ENCODE results near the gene CHP2. TPM values are rescaled to one million over a fixed set of nuclear protein-coding genes. Genes with fewer than 3 reads are reported as not detected.

The CHP2 gene
- total and polyA plus RNA-seq, 2 donors (not counting 3 experiments of a cell fraction or from before 2014, with no cell fraction given), result not detected

- Histone ChIP-seq H3K4me2 (ENCODE audit: insufficient read depth, low read length) (no peak overlapping the region), H3K36me3 (ENCODE audit: control insufficient read depth in 2 of 2, extremely low read depth in 1 of 2, insufficient read depth in 2 of 2, low read length in 2 of 2) (no peaks in the 10 kb centered on the region), H3K4me1 (ENCODE audit: control insufficient read depth, extremely low read depth, insufficient read depth, low read length) (no peaks in the 10 kb centered on the region), H3K9me3 (replicated peaks; ENCODE audit: control insufficient read depth, insufficient read depth, low read length) (no peaks in the 10 kb centered on the region), H3K27me3 (ENCODE audit: control insufficient read depth in 2 of 2, insufficient read depth in 2 of 2, low read length in 2 of 2) (peaks cover 13 to 20% of the 10 kb centered on the region in 2 experiments), H3K9ac (replicated peaks; ENCODE audit: extremely low read depth, insufficient read depth, low read length) (no peak overlapping the region), H4K20me1 (replicated peaks; ENCODE audit: control insufficient read depth, extremely low read depth, insufficient read depth, low read length) (no peaks in the 10 kb centered on the region), H3K9me1 (replicated peaks; ENCODE audit: control insufficient read depth, extremely low read depth, insufficient read depth, low read length) (no peaks in the 10 kb centered on the region), H3K79me2 (ENCODE audit: control insufficient read depth, insufficient read depth, low read length) (no peaks in the 10 kb centered on the region), H2AFZ (ENCODE audit: low read depth, low read length) (no peak overlapping the region), H3K27ac (ENCODE audit: insufficient read depth, low read depth, low read length) (no peak overlapping the region), H3K4me3 (replicated peaks in 1 of 3; ENCODE audit: insufficient read depth in 1 of 3, low read depth in 1 of 3, low read length in 3 of 3) (no peak overlapping the region)
- dilution Hi-C loops (cut with MboI; ENCODE audit: extremely low pct_ligation_motif_present, low sequenced_read_pairs) (no loop called here), intact Hi-C loops (cut with micrococcal nuclease) (no loop called here)
- no TSS peak for BruUV-seq (replicated peaks)
- no peak for TF ChIP-seq CTCF (IDR thresholded peaks at IDR 0.05; ENCODE audit: extremely low read depth in 1 of 2, insufficient read depth in 1 of 2, low read depth in 1 of 2, low read length in 2 of 2)
- no peak for TF ChIP-seq FOS (IDR thresholded peaks at IDR 0.05; ENCODE audit: borderline replicate concordance, insufficient read depth, low read length)
- TF ChIP-seq, protein P1, sequence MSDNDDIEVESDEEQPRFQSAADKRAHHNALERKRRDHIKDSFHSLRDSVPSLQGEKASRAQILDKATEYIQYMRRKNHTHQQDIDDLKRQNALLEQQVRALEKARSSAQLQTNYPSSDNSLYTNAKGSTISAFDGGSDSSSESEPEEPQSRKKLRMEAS (IDR thresholded peaks at IDR 0.05; ENCODE audit: insufficient read depth, insufficient read length), result no peak
- no peak for TF ChIP-seq GATA2 (IDR thresholded peaks at IDR 0.05; ENCODE audit: insufficient read depth, insufficient read length, low read depth, low read length)
- no peak for TF ChIP-seq POLR2AphosphoS5 (IDR thresholded peaks at IDR 0.05; ENCODE audit: insufficient read depth, low read depth, low read length)
- POLR2A ChIA-PET, result no interaction called here
- no peak for DNase-seq (ENCODE audit: low read depth, low spot score)
- no peak for FAIRE-seq
- CTCF ChIA-PET, result no interaction called here
These were observed 45.3 kb upstream of the CHP2 start for GRCh38 chr16:23709536-23709935.

DNA sequence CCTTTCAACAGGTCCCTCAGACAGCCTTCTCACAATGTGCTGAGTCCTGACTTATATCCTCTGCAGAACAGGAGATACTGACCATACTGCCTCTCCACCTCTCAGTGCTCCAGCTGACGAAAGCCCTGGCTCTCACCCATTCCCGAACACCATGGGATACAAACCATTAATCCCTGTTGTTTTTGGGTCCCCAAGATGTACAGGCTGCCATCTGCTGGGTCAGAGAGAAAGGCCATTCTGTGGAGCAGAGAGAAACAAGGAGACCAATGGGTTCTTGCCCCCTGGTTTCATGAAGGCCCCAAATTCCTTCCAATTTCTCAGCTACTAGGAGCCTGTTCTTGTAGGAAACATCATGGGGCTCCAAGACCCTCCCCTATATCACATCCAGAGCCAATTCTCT is 44.8 kb upstream of the CHP2 start:
- no peaks in the 10 kb centered on the region for H3K4me1 ChIP-seq (ENCODE audit: control insufficient read depth, extremely low read depth, insufficient read depth, low read length)
- H3K4me2 ChIP-seq (ENCODE audit: insufficient read depth, low read length), result no peak overlapping the region
- H3K27me3 ChIP-seq (ENCODE audit: control insufficient read depth in 2 of 2, insufficient read depth in 2 of 2, low read length in 2 of 2), result peaks cover 13 to 20% of the 10 kb centered on the region in 2 experiments
- no peak overlapping the region for H3K4me3 ChIP-seq (replicated peaks in 1 of 3; ENCODE audit: insufficient read depth in 1 of 3, low read depth in 1 of 3, low read length in 3 of 3)
- TF ChIP-seq MYC (IDR thresholded peaks at IDR 0.05; ENCODE audit: low read depth, low read length), result no peak
- TF ChIP-seq POLR2AphosphoS5 (IDR thresholded peaks at IDR 0.05; ENCODE audit: insufficient read depth, low read depth, low read length), result no peak
- TF ChIP-seq CTCF (IDR thresholded peaks at IDR 0.05; ENCODE audit: extremely low read depth in 1 of 2, insufficient read depth in 1 of 2, low read depth in 1 of 2, low read length in 2 of 2), result no peak
- TF ChIP-seq POLR2A (IDR thresholded peaks at IDR 0.05; ENCODE audit: low read depth, low read length), result no peak
- no peak for TF ChIP-seq GATA2 (IDR thresholded peaks at IDR 0.05; ENCODE audit: insufficient read depth, insufficient read length, low read depth, low read length)
- TF ChIP-seq, protein P1 (IDR thresholded peaks at IDR 0.05; ENCODE audit: insufficient read depth, insufficient read length), result no peak
- TF ChIP-seq EZH2 (IDR thresholded peaks at IDR 0.05; ENCODE audit: borderline replicate concordance, low read depth, low read length, severe bottlenecking), result no peak
- TF ChIP-seq FOS (IDR thresholded peaks at IDR 0.05; ENCODE audit: borderline replicate concordance, insufficient read depth, low read length), result no peak
- TF ChIP-seq JUN (IDR thresholded peaks at IDR 0.05; ENCODE audit: borderline replicate concordance, insufficient read depth, insufficient read length, low read depth), result no peak
- no peak overlapping the region for H3K27ac ChIP-seq (ENCODE audit: insufficient read depth, low read depth, low read length)
- H3K9me1 ChIP-seq (replicated peaks; ENCODE audit: control insufficient read depth, extremely low read depth, insufficient read depth, low read length), result no peaks in the 10 kb centered on the region
- no peak overlapping the region for H3K9ac ChIP-seq (replicated peaks; ENCODE audit: extremely low read depth, insufficient read depth, low read length)
- CTCF ChIA-PET, result no interaction called here
- no peaks in the 10 kb centered on the region for H3K9me3 ChIP-seq (replicated peaks; ENCODE audit: control insufficient read depth, insufficient read depth, low read length)
- DNase-seq (ENCODE audit: low read depth, low spot score) (no peak), FAIRE-seq (no peak)
- no peak overlapping the region for H2AFZ ChIP-seq (ENCODE audit: low read depth, low read length)
- H3K79me2 ChIP-seq (ENCODE audit: control insufficient read depth, insufficient read depth, low read length), result no peaks in the 10 kb centered on the region
- dilution Hi-C loops (cut with MboI; ENCODE audit: extremely low pct_ligation_motif_present, low sequenced_read_pairs) (no loop called here), intact Hi-C loops (cut with micrococcal nuclease) (no loop called here)
- BruUV-seq (replicated peaks), result no TSS peak
- POLR2A ChIA-PET, result no interaction called here
- no peaks in the 10 kb centered on the region for H4K20me1 ChIP-seq (replicated peaks; ENCODE audit: control insufficient read depth, extremely low read depth, insufficient read depth, low read length)
- no peaks in the 10 kb centered on the region for H3K36me3 ChIP-seq (ENCODE audit: control insufficient read depth in 2 of 2, extremely low read depth in 1 of 2, insufficient read depth in 2 of 2, low read length in 2 of 2)

Measured in endothelial cell of umbilical vein (primary cell).